GM23248 (cell line): ENCODE data around the gene SETBP1.

ENCODE experiments used
- EZH2 ChIP-seq: fragments of 200-600 bp; sonication (generic); IDR thresholded peaks from 2 replicates; pipeline ENCODE4 v1.6.1; 2018; ENCODE audit warnings: antibody characterized with exemption, mild to moderate bottlenecking; ENCODE audit not compliant: insufficient read depth, poor library complexity, severe bottlenecking
- EZH2phosphoT487 ChIP-seq: fragments of 200-600 bp; sonication (generic); IDR thresholded peaks from 2 replicates; pipeline ENCODE4 v1.6.1; 2018; ENCODE audit warnings: antibody characterized with exemption, moderate library complexity, mild to moderate bottlenecking, low read depth; ENCODE audit not compliant: insufficient read depth

- TF ChIP-seq EZH2, result no peak
- no peak for TF ChIP-seq EZH2phosphoT487
Measured at GRCh38 chr18:44651478-44651877, 29.2 kb upstream of the SETBP1 start.
